Measurements from ENCODE around the gene PKMYT1. TPM values are rescaled to one million over a fixed set of nuclear protein-coding genes. Genes with fewer than 3 reads are reported as not detected.

Gene PKMYT1
- total and polyA plus RNA-seq, 2 of the 4 experiments (the other 2 are of a cell fraction) = 1.8 to 14.9 TPM

DNA sequence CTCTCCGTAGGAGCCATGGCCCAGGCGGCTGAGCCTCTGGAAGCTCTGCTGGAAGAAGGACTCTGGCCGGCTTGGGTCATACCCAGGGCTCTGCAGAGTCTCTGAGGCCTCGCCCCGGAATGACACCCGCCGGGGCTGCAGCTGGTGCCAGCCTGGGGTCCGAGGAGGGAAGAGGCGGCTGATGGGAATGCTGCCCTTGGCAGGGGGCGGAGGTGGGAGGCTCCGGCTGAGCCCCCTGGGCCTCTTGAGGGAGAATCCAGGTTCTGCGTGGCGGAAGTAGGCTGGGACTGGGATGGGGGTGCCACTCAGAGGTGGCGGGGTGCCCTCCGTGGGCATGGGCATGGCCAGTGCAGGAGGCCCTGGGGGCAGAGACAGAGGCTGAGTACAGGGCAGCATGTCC lies 3.6 kb downstream of the PKMYT1 start:
- Histone ChIP-seq H2BK120ac (ENCODE audit: low read depth, low read length) (no peak overlapping the region), H3K9me1 (ENCODE audit: insufficient read depth, low read length) (0 out of 2 replicates have a peak, but pooled peaks cover 1% of the 10 kb centered on the region), H3K27me3 (ENCODE audit: control insufficient read depth, insufficient read depth, low read length) (no peaks in the 10 kb centered on the region), H2AK9ac (replicated peaks; ENCODE audit: low read depth, low read length, poor library complexity) (no peak overlapping the region), H3K4me2 (ENCODE audit: low read depth, low read length) (no peak overlapping the region), H2AK5ac (ENCODE audit: low read depth, low read length) (no peak overlapping the region), H3K4me3 (ENCODE audit: insufficient read depth, low read depth, low read length) (no peak overlapping the region), H3K79me1 (ENCODE audit: low read depth in 1 of 2, low read length in 2 of 2) (peaks cover 14 to 26% of the 10 kb centered on the region in 2 experiments), H2BK15ac (ENCODE audit: low read depth, low read length) (no peak overlapping the region), H3K23ac (ENCODE audit: low read depth, low read length) (no peak overlapping the region), H3K14ac (replicated peaks; ENCODE audit: low read depth, low read length) (no peak overlapping the region), H3K18ac (ENCODE audit: low read depth, low read length) (no peak overlapping the region), H3K56ac (ENCODE audit: extremely low read depth, insufficient read depth, low read length) (no peak overlapping the region), H3K9me3 (ENCODE audit: control insufficient read depth, insufficient read depth, low read length) (no peaks in the 10 kb centered on the region), H4K5ac (ENCODE audit: low read depth, low read length) (no peak overlapping the region), H4K20me1 (ENCODE audit: insufficient read depth, low read length) (peaks cover 6% of the 10 kb centered on the region; the same call in 1 of the 2 replicates), H4K8ac (ENCODE audit: low read depth in 2 of 2, low read length in 2 of 2) (no peak overlapping the region), H2BK5ac (ENCODE audit: low read depth, low read length, poor library complexity, severe bottlenecking) (no peak overlapping the region), H2BK20ac (ENCODE audit: low read depth, low read length) (no peak overlapping the region), H3K4me1 (ENCODE audit: control insufficient read depth, insufficient read depth, low read length) (peaks cover 4% of the 10 kb centered on the region), H4K91ac (ENCODE audit: insufficient read depth, low read depth, low read length) (no peak overlapping the region), H3K27ac (ENCODE audit: insufficient read depth, low read length) (no peak overlapping the region), H2AFZ (replicated peaks; ENCODE audit: low read length, poor library complexity) (no peak overlapping the region), H3K4ac (ENCODE audit: low read depth, low read length) (no peak overlapping the region), H3K9ac (ENCODE audit: low read depth, low read length) (no peak overlapping the region), H3K36me3 (ENCODE audit: control insufficient read depth, insufficient read depth, low read length) (peaks cover 2% of the 10 kb centered on the region; the same call in 1 of the 2 replicates)
- in situ Hi-C loops (cut with MboI; ENCODE audit: low sequenced_read_pairs) = no loop called here
- DNase-seq (no peak), ATAC-seq (ENCODE audit: low read depth) (no peak)
- ChIA-PET CTCF (no interaction called here), POLR2A (ENCODE audit: unreplicated experiment) (no interaction called here)
- dilution Hi-C loops (cut with HindIII; ENCODE audit: low sequenced_read_pairs, unreplicated experiment) = no loop called here
- no TSS peak for BruUV-seq (replicated peaks)
- WGBS, 2 experiments (ENCODE audit: extremely low coverage in 2 of 2, insufficient read length in 1 of 2) = 100% methylated on average over 2 of the region's 15 CpGs; no CpG with 5 or more reads in 1 of the 2 experiments
- intact Hi-C loops (cut with micrococcal nuclease) = no loop called here
- no peak for TF ChIP-seq RCOR1 (IDR thresholded peaks at IDR 0.05; ENCODE audit: insufficient replicate concordance, low read length)
- TF ChIP-seq MAZ (IDR thresholded peaks at IDR 0.05; ENCODE audit: borderline replicate concordance, low read depth, low read length) = no peak
- TF ChIP-seq FOS (IDR thresholded peaks at IDR 0.05; ENCODE audit: low read depth, low read length) = no peak
- TF ChIP-seq, protein P1, sequence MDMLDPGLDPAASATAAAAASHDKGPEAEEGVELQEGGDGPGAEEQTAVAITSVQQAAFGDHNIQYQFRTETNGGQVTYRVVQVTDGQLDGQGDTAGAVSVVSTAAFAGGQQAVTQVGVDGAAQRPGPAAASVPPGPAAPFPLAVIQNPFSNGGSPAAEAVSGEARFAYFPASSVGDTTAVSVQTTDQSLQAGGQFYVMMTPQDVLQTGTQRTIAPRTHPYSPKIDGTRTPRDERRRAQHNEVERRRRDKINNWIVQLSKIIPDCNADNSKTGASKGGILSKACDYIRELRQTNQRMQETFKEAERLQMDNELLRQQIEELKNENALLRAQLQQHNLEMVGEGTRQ (IDR thresholded peaks at IDR 0.05; ENCODE audit: low read depth, low read length) = no peak
- TF ChIP-seq, protein P2, sequence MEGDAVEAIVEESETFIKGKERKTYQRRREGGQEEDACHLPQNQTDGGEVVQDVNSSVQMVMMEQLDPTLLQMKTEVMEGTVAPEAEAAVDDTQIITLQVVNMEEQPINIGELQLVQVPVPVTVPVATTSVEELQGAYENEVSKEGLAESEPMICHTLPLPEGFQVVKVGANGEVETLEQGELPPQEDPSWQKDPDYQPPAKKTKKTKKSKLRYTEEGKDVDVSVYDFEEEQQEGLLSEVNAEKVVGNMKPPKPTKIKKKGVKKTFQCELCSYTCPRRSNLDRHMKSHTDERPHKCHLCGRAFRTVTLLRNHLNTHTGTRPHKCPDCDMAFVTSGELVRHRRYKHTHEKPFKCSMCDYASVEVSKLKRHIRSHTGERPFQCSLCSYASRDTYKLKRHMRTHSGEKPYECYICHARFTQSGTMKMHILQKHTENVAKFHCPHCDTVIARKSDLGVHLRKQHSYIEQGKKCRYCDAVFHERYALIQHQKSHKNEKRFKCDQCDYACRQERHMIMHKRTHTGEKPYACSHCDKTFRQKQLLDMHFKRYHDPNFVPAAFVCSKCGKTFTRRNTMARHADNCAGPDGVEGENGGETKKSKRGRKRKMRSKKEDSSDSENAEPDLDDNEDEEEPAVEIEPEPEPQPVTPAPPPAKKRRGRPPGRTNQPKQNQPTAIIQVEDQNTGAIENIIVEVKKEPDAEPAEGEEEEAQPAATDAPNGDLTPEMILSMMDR (conservative IDR thresholded peaks at IDR 0.05; ENCODE audit: low read depth, low read length) = no peak
- no peak for TF ChIP-seq SMC3 (IDR thresholded peaks at IDR 0.05; ENCODE audit: low read depth, low read length)
- no peak for TF ChIP-seq BHLHE40 (IDR thresholded peaks at IDR 0.05; ENCODE audit: low read depth, low read length)
- no peak for TF ChIP-seq MXI1 (IDR thresholded peaks at IDR 0.05; ENCODE audit: borderline replicate concordance, low read depth, low read length)
- TF ChIP-seq, protein P3, sequence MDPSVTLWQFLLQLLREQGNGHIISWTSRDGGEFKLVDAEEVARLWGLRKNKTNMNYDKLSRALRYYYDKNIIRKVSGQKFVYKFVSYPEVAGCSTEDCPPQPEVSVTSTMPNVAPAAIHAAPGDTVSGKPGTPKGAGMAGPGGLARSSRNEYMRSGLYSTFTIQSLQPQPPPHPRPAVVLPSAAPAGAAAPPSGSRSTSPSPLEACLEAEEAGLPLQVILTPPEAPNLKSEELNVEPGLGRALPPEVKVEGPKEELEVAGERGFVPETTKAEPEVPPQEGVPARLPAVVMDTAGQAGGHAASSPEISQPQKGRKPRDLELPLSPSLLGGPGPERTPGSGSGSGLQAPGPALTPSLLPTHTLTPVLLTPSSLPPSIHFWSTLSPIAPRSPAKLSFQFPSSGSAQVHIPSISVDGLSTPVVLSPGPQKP (IDR thresholded peaks at IDR 0.05; ENCODE audit: borderline replicate concordance, low read depth, low read length) = no peak
- no peak for TF ChIP-seq NFE2L2 (IDR thresholded peaks at IDR 0.05; ENCODE audit: low read depth, low read length)
- TF ChIP-seq CHD1 (IDR thresholded peaks at IDR 0.05; ENCODE audit: low read depth, low read length) = no peak
- no peak for TF ChIP-seq MAFK (IDR thresholded peaks at IDR 0.05; ENCODE audit: low read depth, low read length)
